Tibial artery (tissue), 4 donors: ENCODE data around the gene HIVEP1.
A peak's percentile ranks its signal among the peaks of the same experiment; 100 is the strongest.

Experiments used
- DNase-seq, 2 donors: peaks; one replicate each; pipeline ENCODE4 v3.0.0-alpha.2; 2019
- H3K27ac ChIP-seq, 2 donors: fragments of 200-600 bp; sonication (generic) in 1 of 2; 1 replicate in 1 of 2; 2 replicates in 1 of 2; pipeline ENCODE4 v1.5.1; 2018 to 2019; ENCODE audit warnings: mild to moderate bottlenecking in 1 of 2
- H3K27me3 ChIP-seq, 2 donors: fragments of 200-600 bp; sonication (generic) in 1 of 2; one replicate each; pipeline versions ENCODE4 v1.5.1 to v1.6.0; 2016 to 2019
- H3K36me3 ChIP-seq, 3 donors: fragments of 200-600 bp; sonication (generic) in 2 of 3; one replicate each; pipeline ENCODE4 v1.5.1; 2016 to 2019; ENCODE audit warnings: mild to moderate bottlenecking in 2 of 3
- H3K4me1 ChIP-seq, 4 donors: fragments of 200-600 bp; sonication (generic) in 2 of 4; 1 replicate in 3 of 4; 2 replicates in 1 of 4; pipeline ENCODE4 v1.5.1; 2016 to 2019
- H3K4me3 ChIP-seq, 2 donors: fragments of 200-600 bp; sonication (generic) in 1 of 2; 1 replicate in 1 of 2; 2 replicates in 1 of 2; pipeline ENCODE4 v1.5.1; 2018 to 2019; ENCODE audit warnings: mild to moderate bottlenecking in 2 of 2
- H3K9me3 ChIP-seq, 3 donors: fragments of 200-600 bp; sonication (generic) in 1 of 3; one replicate each; pipeline ENCODE4 v1.5.1; 2016 to 2019
- CTCF ChIP-seq, 2 experiments: fragments of 200-600 bp in 1 of 2; fragments of 450-650 bp in 1 of 2; IDR thresholded peaks; one replicate each; pipeline ENCODE4 v1.5.1; 2017 to 2019; ENCODE audit warnings: antibody characterized with exemption in 2 of 2, mild to moderate bottlenecking in 1 of 2, moderate library complexity in 1 of 2
- intact Hi-C: fragments of 100-400 bp; cut with DNase I; formaldehyde crosslinking; loops from one replicate; pipeline ENCODE4 v1.15.0; 2023; ENCODE audit warnings: low total_unique reads

Gene HIVEP1

GRCh38 chr6:12012558-12013306 lies 620 bp downstream of the HIVEP1 start:
- intact Hi-C loops = loop anchor here (5.0 to 10.0 kb wide), 2 partner anchors 240 to 308 kb away; no protein-coding TSS in a partner anchor

GRCh38 chr6:12013307-12013719 lies 1.2 kb downstream of the HIVEP1 start:
- H3K4me1 ChIP-seq = peaks cover 0 to 29% (median 14%) of the 10 kb centered on the region in 4 donors

More at GRCh38 chr6:12012558-12013306, 620 bp downstream of the HIVEP1 start:
- no peaks in the 10 kb centered on the region for H3K9me3 ChIP-seq
- peak overlapping the region; percentile 88 to 91 for H3K4me3 ChIP-seq
- no peaks in the 10 kb centered on the region for H3K27me3 ChIP-seq
- peak; percentile 78 to 88 for DNase-seq
- peak overlapping the region; percentile 92 to 94 for H3K27ac ChIP-seq
- H3K36me3 ChIP-seq = peaks cover 0 to 14% (median 8%) of the 10 kb centered on the region in 3 donors
- no peak for TF ChIP-seq CTCF (IDR thresholded peaks at IDR 0.05)
- peaks cover 0 to 29% (median 14%) of the 10 kb centered on the region in 4 donors for H3K4me1 ChIP-seq

GRCh38 chr6:12014027-12014872 lies 2.1 kb downstream of the HIVEP1 start:
- H3K27ac ChIP-seq = peak overlapping the region; percentile 92 to 94
- TF ChIP-seq CTCF (IDR thresholded peaks at IDR 0.05) = no peak

More at GRCh38 chr6:12013307-12013719, 1.2 kb downstream of the HIVEP1 start:
- Histone ChIP-seq H3K4me3 (peak overlapping the region; percentile 88 to 91), H3K27ac (peak overlapping the region; percentile 92 to 94), H3K9me3 (no peaks in the 10 kb centered on the region), H3K36me3 (peaks cover 0 to 20% (median 14%) of the 10 kb centered on the region in 3 donors), H3K27me3 (no peaks in the 10 kb centered on the region)
- intact Hi-C loops = loop anchor here (5.0 to 10.0 kb wide), 2 partner anchors 241 to 309 kb away; no protein-coding TSS in a partner anchor
- TF ChIP-seq CTCF (IDR thresholded peaks at IDR 0.05) = no peak
- DNase-seq = no peak

GRCh38 chr6:12014873-12015149 lies 2.7 kb downstream of the HIVEP1 start:
- intact Hi-C loops = loop anchor here (5.0 to 10.0 kb wide), 2 partner anchors 243 to 310 kb away; no protein-coding TSS in a partner anchor

More at GRCh38 chr6:12014027-12014872, 2.1 kb downstream of the HIVEP1 start:
- H3K36me3 ChIP-seq = peaks cover 0 to 28% (median 16%) of the 10 kb centered on the region in 3 donors
- peak overlapping the region; percentile 88 to 91 for H3K4me3 ChIP-seq
- intact Hi-C loops = loop anchor here (5.0 to 10.0 kb wide), 2 partner anchors 242 to 309 kb away; no protein-coding TSS in a partner anchor
- H3K4me1 ChIP-seq = peaks cover 0 to 28% (median 14%) of the 10 kb centered on the region in 4 donors
- no peaks in the 10 kb centered on the region for H3K27me3 ChIP-seq
- no peak for DNase-seq
- no peaks in the 10 kb centered on the region for H3K9me3 ChIP-seq

More at GRCh38 chr6:12014873-12015149, 2.7 kb downstream of the HIVEP1 start:
- Histone ChIP-seq H3K27me3 (no peaks in the 10 kb centered on the region), H3K4me3 (no peak overlapping the region), H3K9me3 (no peaks in the 10 kb centered on the region), H3K27ac (peak overlapping the region; percentile 8 to 94), H3K36me3 (peaks cover 0 to 34% (median 16%) of the 10 kb centered on the region in 3 donors), H3K4me1 (peaks cover 0 to 23% (median 9%) of the 10 kb centered on the region in 4 donors)
- no peak for DNase-seq
- no peak for TF ChIP-seq CTCF (IDR thresholded peaks at IDR 0.05)
